Right cardiac atrium (tissue), 5 donors: ENCODE measurements around the gene EFCAB11. TPM values are rescaled to one million over a fixed set of nuclear protein-coding genes. Genes with fewer than 3 reads are reported as not detected.
A peak's percentile ranks its signal among the peaks of the same experiment; 100 is the strongest.

Source experiments
- ATAC-seq, 2 donors: fragments of 200-7000 bp; cut with Tn5 transposase; one replicate each; pipeline versions ENCODE4 v1.8.0 to v1.9.1; 2020; ENCODE audit warnings: moderate library complexity in 2 of 2, mild to moderate bottlenecking in 1 of 2
- DNase-seq, 3 donors: peaks; one replicate each; pipeline ENCODE4 v3.0.0-alpha.2; 2020
- H3K27ac ChIP-seq: one replicate; pipeline ENCODE4 v1.5.1; 2013; ENCODE audit warnings: mild to moderate bottlenecking, low read length, control low read depth, moderate library complexity
- H3K27me3 ChIP-seq: one replicate; pipeline ENCODE4 v1.6.1; 2013; ENCODE audit not compliant: control insufficient read depth, insufficient read depth
- H3K4me1 ChIP-seq: one replicate; pipeline ENCODE4 v1.6.1; 2013; ENCODE audit warnings: low read length; ENCODE audit not compliant: control insufficient read depth, insufficient read depth
- H3K4me3 ChIP-seq: one replicate; pipeline ENCODE4 v1.5.1; 2013; ENCODE audit warnings: low read length, control low read depth
- H3K9me3 ChIP-seq: one replicate; pipeline ENCODE4 v1.6.1; 2013; ENCODE audit warnings: low read length; ENCODE audit not compliant: control insufficient read depth
- WGBS: extraction: QIAGEN DNeasy Blood & Tissue Kit; methylation state at CpG from one replicate; pipeline ENCODE4 v1.1.7; 2013; 5-methylcytosine and 5-hydroxymethylcytosine counted together
- intact Hi-C, 4 donors: fragments of 100-400 bp; cut with DNase I; formaldehyde crosslinking; loops; one replicate each; pipeline versions ENCODE4 v1.11.0 to v1.14.0; 2022 to 2023
- long read RNA-seq, 4 donors: library from polyadenylated mRNA; unstranded; transcript quantifications; one replicate each; pipeline ENCODE4 v2.0.0, GENCODE V29; 2020 to 2021
- polyA plus RNA-seq: library from polyadenylated mRNA; stranded (reverse); fragments of 200-250 nt; gene quantifications from one replicate; pipeline ENCODE4 v1.2.3, GENCODE V29; 2013
- total RNA-seq, 4 donors: library from RNA; stranded (reverse); fragmentation: NEBNext Ultra II Directional; extraction: Animal tissue kit (Norgen Biotek cat#: 25700); gene quantifications; one replicate each; pipeline ENCODE4 v1.2.1, GENCODE V29; 2021
- donor health status: healthy with polysubstance abuse.
- donor health status: DM: no; HTN: yes; CAD: no.
- donor health status: DM: no; HTN: no; CAD: no.
- donor health status: DM: no; HTN: yes; CAD: no; lungs with severe emphysema.
- donor health status: DM: yes; HTN: yes; CAD: no.

EFCAB11 gene, protein sequence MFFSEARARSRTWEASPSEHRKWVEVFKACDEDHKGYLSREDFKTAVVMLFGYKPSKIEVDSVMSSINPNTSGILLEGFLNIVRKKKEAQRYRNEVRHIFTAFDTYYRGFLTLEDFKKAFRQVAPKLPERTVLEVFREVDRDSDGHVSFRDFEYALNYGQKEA
- 1 to 10 TPM; 3.0 to 4.2 (median 4.1) TPM for total RNA-seq
- 4.2 TPM for polyA plus RNA-seq
- long read RNA-seq, donor 1, partial matches to known transcripts, result 1 of 8 reads
- long read RNA-seq, donor 1, other reads (novel, unspliced or antisense), result 2 of 8 reads
- long read RNA-seq, donor 2, partial matches to known transcripts, result 0 of 2 reads
- long read RNA-seq, donor 2, other reads (novel, unspliced or antisense), result 0 of 2 reads
- long read RNA-seq, donor 3, partial matches to known transcripts, result 0 of 6 reads
- long read RNA-seq, donor 3, other reads (novel, unspliced or antisense), result 1 of 6 reads
- long read RNA-seq, donor 4, result 0 reads

DNA sequence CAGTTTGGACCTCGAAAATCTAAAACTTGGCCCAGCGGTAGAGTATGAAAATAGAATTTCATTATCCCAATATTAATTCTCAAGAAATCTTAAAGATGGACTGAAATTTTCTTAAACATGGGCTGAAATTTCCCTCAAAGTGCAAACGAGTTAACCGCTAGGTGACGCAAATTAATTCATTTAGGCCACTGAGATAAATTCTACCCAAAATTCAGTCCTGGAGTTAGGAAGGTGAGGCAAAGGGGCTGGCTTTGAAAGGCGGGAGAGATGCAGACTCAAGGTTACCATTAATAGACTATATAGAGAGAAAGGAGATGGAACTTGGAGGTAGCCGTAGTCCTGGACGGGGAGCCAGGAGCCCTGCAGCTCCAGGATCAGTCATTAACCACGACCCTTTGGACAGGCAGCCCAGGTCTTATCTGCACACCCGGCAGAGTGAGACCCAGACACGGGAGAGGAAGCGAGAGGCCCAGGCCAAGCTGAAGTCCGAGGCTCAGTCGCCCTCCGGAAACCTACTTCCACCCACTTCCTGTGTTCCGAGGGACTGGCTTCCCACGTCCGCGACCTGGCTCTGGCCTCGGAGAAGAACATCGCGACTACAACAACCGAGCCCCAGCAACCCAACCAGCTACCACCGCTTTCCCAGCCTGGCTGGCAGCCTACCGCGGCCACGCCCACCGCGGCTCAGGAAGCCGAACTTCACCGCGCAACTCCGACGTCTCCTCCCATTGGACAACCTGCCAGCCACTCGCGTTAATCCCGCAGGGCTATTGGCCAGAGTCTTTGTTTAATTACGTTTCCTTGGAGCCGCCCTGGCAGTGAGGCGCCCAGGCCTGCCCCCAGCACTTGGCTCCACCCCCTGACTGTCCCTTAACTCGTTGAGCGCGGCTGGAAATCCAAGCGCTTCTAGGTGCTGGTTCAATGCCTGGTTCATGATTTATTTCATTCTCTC lies at the start of gene EFCAB11:
Gene EFCAB11, minus strand, starts transcription at position 661 of the 952 bp plus-strand sequence. Its CDS starts 70 bp downstream, at position 591.
- Histone ChIP-seq H3K4me1 (peaks cover 6% of the 10 kb centered on the region), H3K27ac (peak within 1 kb of the TSS; percentile 70), H3K9me3 (no peaks in the 10 kb centered on the region), H3K27me3 (no peaks in the 10 kb centered on the region), H3K4me3 (peak within 1 kb of the TSS; percentile 76)
- intact Hi-C loops, result no loop called here
- ATAC-seq (peak; percentile 97), DNase-seq (peak; percentile 97 to 99 (median 98))
- WGBS, result 3% methylated on average over 44 of the region's 44 CpGs

DNA sequence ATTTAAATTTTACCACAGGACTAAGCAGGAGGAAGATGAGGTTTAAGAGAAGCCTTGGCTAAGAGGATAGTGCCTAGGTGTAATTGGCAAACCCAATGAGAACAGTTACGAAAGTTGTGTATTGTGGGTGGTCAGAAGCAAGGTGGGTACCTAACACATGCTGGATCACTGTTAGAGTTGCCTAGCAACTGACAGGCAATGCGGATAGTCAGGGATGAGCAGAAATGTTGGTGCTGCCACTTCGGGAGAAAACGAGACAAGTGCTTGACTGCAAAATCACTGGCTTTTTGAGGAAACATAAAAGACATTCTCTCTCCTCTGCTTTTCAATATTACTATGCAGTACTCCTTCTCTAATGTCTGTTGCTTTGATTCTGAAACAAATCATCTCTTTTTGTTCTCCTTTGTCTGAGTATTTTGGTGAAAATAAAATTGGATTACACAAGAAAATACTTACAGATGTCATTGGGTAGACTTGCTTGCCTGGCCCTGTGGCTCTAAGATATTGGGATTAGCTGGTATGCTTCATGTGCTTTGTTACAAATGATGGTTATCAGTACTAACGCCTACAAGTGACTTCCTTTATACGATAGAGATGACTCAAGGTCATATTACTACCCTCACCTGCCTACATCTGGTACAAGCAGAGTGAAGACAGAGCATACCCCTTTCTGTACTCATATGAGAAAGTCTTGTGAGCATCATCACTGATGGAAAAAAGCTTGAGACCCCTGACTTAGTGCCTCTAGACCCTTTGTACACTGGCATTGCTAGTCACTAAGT lies 49.2 kb upstream of the EFCAB11 start:
- Histone ChIP-seq H3K27ac (no peak overlapping the region), H3K27me3 (no peaks in the 10 kb centered on the region), H3K4me1 (no peaks in the 10 kb centered on the region), H3K4me3 (no peak overlapping the region), H3K9me3 (no peaks in the 10 kb centered on the region)
- ATAC-seq, result no peak
- intact Hi-C loops, result no loop called here
- 82% methylated on average over 6 of the region's 6 CpGs for WGBS
- DNase-seq, result no peak

DNA sequence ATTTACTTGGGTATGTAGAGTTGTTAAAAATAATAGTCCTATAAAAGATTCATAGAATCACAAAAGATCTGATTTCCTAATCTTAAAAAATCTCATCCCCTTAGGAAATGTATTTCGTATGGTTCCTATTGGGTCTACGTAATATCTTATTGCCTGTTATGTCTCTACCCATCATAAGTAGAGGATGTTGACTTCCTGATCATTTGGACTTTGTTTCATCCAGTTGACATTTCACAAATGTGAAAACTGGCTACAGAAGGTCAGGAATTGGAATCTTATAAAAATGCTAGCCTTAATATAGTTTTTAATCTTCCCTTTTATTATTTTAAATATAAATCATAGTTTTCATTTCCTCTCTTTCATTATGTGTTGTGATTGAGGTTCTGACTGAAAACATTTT lies 46.4 kb upstream of the EFCAB11 start:
- DNase-seq (no peak), ATAC-seq (no peak)
- Histone ChIP-seq H3K4me1 (no peaks in the 10 kb centered on the region), H3K27ac (no peak overlapping the region), H3K4me3 (no peak overlapping the region), H3K27me3 (no peaks in the 10 kb centered on the region), H3K9me3 (no peaks in the 10 kb centered on the region)
- intact Hi-C loops, result no loop called here
- 93% methylated on average over 2 of the region's 2 CpGs for WGBS

DNA sequence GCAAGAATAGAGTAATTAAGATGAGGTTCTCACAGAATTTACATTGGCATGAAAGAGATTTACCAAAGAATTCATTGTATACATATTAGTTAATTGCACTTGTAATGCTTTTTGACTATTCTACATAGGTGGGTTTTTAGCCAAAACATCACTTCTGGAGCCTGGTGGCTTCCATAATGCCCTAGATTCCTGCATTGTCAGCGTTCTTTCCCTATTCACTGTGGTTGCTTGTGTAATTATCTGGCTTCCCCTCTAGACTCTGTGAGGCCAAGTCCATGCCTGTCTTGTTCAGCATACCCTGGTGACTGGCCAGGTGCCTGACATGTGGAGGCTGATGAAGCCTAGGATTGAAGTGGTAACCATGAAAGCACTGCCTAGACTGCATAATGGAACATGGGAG lies 42.4 kb upstream of the EFCAB11 start:
- Histone ChIP-seq H3K4me1 (no peaks in the 10 kb centered on the region), H3K27me3 (no peaks in the 10 kb centered on the region), H3K27ac (no peak overlapping the region), H3K9me3 (no peaks in the 10 kb centered on the region), H3K4me3 (no peak overlapping the region)
- intact Hi-C loops, result no loop called here
- ATAC-seq, result no peak
- WGBS, result 96% methylated on average over 1 of the region's 1 CpG
- no peak for DNase-seq

DNA sequence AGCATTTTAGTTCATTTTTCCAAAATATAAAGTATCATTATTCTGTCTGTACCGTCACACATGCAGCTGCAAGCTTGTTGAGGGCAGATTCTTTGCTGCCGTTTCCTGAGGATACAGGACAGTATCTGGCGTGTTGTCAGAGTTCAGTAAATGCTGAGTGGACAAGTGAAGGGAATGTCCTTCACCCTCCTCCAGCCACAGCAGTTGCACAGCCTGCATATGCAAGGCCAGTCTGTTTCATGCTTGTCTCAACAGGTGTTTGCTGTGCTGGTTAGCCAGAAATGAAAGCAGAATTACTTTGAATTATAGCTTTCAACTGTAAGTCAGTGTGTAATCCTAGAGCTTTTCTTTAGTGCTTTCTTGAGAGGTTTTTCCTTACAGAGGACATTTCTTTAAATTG lies 37.7 kb upstream of the EFCAB11 start:
- Histone ChIP-seq H3K27me3 (no peaks in the 10 kb centered on the region), H3K27ac (no peak overlapping the region), H3K4me3 (no peak overlapping the region), H3K9me3 (no peaks in the 10 kb centered on the region), H3K4me1 (no peaks in the 10 kb centered on the region)
- no peak for DNase-seq
- 92% methylated on average over 3 of the region's 3 CpGs for WGBS
- intact Hi-C loops, result no loop called here
- ATAC-seq, result no peak

DNA sequence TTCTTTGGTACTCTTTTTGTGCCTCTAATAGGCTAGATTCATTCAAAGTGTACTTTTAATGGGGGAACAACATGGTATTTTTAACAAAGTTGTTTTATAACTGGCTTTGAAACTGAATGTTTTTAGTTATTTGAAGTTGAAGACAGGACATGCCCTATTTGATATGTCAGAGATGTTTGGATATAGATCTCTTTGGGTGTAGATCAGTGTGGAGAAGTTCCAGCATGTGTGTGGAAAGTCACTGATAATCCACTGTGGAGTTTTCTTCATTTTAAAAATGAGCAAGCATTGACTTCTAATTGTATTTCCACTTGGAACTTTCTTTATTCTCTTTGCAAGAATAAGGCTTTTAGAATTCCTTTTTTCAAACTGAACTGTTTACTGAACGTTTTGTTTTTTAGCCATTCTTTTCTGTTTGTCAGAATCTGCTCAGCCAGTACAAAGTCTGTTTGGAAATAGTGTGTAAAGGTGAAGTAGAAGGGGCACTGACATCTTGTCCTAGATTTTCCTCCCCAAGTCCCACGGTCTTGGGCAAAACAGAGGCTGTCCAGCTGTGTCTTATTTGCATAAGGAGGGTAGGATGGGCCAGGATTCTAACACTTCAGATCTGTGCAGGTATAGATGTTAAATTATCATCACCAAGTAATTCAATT lies 36.2 kb upstream of the EFCAB11 start:
- Histone ChIP-seq H3K27me3 (no peaks in the 10 kb centered on the region), H3K4me3 (no peak overlapping the region), H3K27ac (no peak overlapping the region), H3K9me3 (no peaks in the 10 kb centered on the region), H3K4me1 (no peaks in the 10 kb centered on the region)
- WGBS, result 60% methylated on average over 2 of the region's 2 CpGs
- intact Hi-C loops, result no loop called here
- DNase-seq (no peak), ATAC-seq (no peak)

DNA sequence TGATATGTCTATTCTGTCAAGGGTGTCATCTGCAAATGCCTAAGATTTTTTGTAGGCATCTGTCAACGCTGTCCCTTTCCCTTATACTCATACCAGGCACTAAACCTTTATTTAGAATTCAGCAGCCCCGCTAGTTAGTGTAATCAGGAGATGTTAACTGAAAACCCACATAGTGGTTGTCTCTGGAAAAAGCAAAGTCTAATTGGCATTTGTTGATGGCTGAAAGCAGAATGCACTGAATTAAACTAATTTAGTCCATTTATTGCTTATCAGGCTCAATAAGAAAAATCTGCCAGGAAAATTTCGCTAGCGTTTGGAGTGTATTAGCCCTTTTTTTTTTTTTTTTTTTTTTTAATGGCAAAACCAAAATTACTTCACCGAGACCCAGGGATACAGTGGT lies 35.7 kb upstream of the EFCAB11 start:
- H3K27me3 ChIP-seq, result no peaks in the 10 kb centered on the region
- no peaks in the 10 kb centered on the region for H3K4me1 ChIP-seq
- intact Hi-C loops, result no loop called here
- no peaks in the 10 kb centered on the region for H3K9me3 ChIP-seq
- 83% methylated on average over 5 of the region's 5 CpGs for WGBS
- H3K4me3 ChIP-seq, result no peak overlapping the region
- H3K27ac ChIP-seq, result no peak overlapping the region
- ATAC-seq (no peak), DNase-seq (no peak)

DNA sequence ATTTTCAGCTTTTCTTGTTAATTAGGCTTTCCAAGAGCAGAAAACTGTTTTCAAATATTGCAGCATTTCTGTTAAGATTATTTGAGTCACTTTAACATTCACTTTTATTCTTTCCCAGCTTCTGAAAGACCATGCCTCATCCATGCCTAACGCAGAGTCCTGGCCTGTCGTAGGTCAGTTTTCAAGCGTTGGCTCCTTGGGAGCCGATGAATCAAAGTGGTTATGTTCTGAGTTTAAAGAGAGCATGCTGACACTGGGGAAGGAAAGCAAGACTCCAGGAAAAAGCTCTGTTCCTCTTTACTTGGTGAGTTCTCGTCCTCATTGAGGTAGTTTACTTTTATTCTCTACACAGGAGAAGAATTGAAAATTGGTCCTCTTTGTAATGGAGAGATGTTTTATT lies 34.3 kb upstream of the EFCAB11 start:
- Histone ChIP-seq H3K27me3 (no peaks in the 10 kb centered on the region), H3K4me3 (no peak overlapping the region), H3K4me1 (no peaks in the 10 kb centered on the region), H3K27ac (no peak overlapping the region), H3K9me3 (no peaks in the 10 kb centered on the region)
- ATAC-seq (no peak), DNase-seq (no peak)
- intact Hi-C loops, result no loop called here
- WGBS, result 94% methylated on average over 5 of the region's 5 CpGs

DNA sequence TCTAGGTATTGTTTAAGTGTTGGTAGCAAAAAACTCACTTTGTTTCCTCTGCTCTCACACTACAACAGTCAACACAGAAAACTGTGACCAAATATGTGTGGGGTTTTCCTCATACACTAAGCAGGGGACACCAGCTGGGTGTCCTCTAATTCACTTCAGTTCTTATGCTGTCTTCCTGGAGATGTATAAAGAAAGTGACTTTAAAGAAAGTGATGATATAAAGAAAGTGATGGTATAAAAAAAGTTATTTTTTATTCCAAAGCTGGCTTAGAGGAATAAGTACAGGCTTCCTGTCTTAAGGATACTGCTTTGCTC lies 32.6 kb upstream of the EFCAB11 start:
- ATAC-seq (no peak), DNase-seq (no peak)
- intact Hi-C loops, result no loop called here
- H3K27ac ChIP-seq, result no peak overlapping the region
- no peak overlapping the region for H3K4me3 ChIP-seq
- no peaks in the 10 kb centered on the region for H3K27me3 ChIP-seq
- H3K9me3 ChIP-seq, result no peaks in the 10 kb centered on the region
- no peaks in the 10 kb centered on the region for H3K4me1 ChIP-seq

DNA sequence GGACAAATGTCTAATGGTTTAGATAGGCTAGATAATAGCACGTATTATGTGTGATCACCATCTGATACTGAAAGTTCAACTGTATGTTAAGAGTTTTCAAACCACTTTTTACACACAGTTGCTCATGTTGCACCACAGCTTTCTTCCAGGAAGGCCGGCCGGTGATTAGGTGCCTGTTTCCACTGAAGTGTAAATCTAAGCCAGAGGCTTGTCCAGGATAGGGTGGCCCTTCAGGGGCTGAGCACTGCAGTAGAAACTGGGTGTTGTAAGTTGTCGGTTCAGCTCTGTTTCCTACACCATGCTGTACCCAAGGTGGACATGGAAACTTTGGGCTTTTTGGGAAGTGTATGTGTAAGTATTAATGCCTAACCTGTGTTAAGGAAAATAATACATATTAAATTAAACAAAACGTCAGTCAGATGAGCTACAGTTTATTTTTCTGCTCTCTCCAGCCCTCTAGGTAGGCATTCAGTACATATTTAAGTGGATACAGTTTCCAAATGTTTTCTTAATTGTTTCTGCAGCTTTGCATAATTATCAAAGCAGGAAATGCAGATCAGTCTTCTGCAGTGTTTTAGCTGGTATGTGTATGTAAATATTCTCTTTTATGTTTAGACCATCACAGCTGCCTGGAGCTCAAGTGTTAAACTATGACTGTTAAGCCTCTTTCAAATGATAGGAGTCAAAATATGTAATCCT lies 32.1 kb upstream of the EFCAB11 start:
- DNase-seq (no peak), ATAC-seq (no peak)
- intact Hi-C loops, result no loop called here
- Histone ChIP-seq H3K9me3 (no peaks in the 10 kb centered on the region), H3K27ac (no peak overlapping the region), H3K4me1 (no peaks in the 10 kb centered on the region), H3K27me3 (no peaks in the 10 kb centered on the region), H3K4me3 (no peak overlapping the region)
- WGBS, result 90% methylated on average over 5 of the region's 5 CpGs
